Esophagus muscularis mucosa (tissue), 4 donors: Measurements from ENCODE around the gene S100A14. TPM values are rescaled to one million over a fixed set of nuclear protein-coding genes. Genes with fewer than 3 reads are reported as not detected.
"Not testable (repeated sequence)": the region's sequence is repeated elsewhere in the genome, so short reads cannot be mapped to it uniquely, and the experiment has no call there.

Experiments used
- DNase-seq: peaks from one replicate; pipeline ENCODE4 v3.0.0-alpha.2; 2017; ENCODE audit errors: extremely low spot score
- H3K27ac ChIP-seq, 4 donors: fragments of 200-600 bp; sonication (generic); replicated peaks in 1 of 4; 1 replicate in 3 of 4; 2 replicates in 1 of 4; pipeline ENCODE4 v1.5.1; 2016 to 2019; ENCODE audit warnings: mild to moderate bottlenecking in 1 of 4
- H3K27me3 ChIP-seq, 4 donors: fragments of 200-600 bp; sonication (generic); one replicate each; pipeline versions ENCODE4 v1.5.1 to v1.6.0; 2016 to 2019
- H3K36me3 ChIP-seq, 4 donors: fragments of 200-600 bp; sonication (generic); one replicate each; pipeline ENCODE4 v1.5.1; 2016 to 2019
- H3K4me1 ChIP-seq, 4 donors: fragments of 200-600 bp; sonication (generic); one replicate each; pipeline ENCODE4 v1.5.1; 2016 to 2019
- H3K4me3 ChIP-seq, 4 donors: fragments of 200-600 bp; sonication (generic); 1 replicate in 2 of 4; 2 replicates in 2 of 4; pipeline ENCODE4 v1.5.1; 2016 to 2019; ENCODE audit warnings: mild to moderate bottlenecking in 4 of 4, moderate library complexity in 1 of 4
- H3K9me3 ChIP-seq, 4 donors: fragments of 200-600 bp; sonication (generic); 1 replicate in 3 of 4; 2 replicates in 1 of 4; pipeline ENCODE4 v1.5.1; 2016 to 2019
- CTCF ChIP-seq, 3 experiments: fragments of 200-600 bp in 2 of 3; fragments of 450-650 bp in 1 of 3; sonication (generic) in 2 of 3; IDR thresholded peaks; one replicate each; pipeline ENCODE4 v1.5.1; 2017 to 2019; ENCODE audit warnings: antibody characterized with exemption in 3 of 3, mild to moderate bottlenecking in 2 of 3, moderate library complexity in 1 of 3
- EP300 ChIP-seq: sonication (generic); formaldehyde crosslinking; IDR thresholded peaks from one replicate; pipeline ENCODE4 v1.6.1; 2017; ENCODE audit warnings: antibody characterized with exemption
- POLR2A ChIP-seq: fragments of 450-650 bp; IDR thresholded peaks from one replicate; pipeline ENCODE4 v1.6.1; 2017; ENCODE audit warnings: antibody characterized with exemption, moderate library complexity, mild to moderate bottlenecking, low read depth
- POLR2AphosphoS5 ChIP-seq, 2 donors: sonication (generic); formaldehyde crosslinking; IDR thresholded peaks; one replicate each; pipeline ENCODE4 v1.6.1; 2017; ENCODE audit warnings: antibody characterized with exemption in 2 of 2
- WGBS: methylation state at CpG from one replicate; pipeline ENCODE4 v1.1.5; 2018; 5-methylcytosine and 5-hydroxymethylcytosine counted together
- intact Hi-C: fragments of 100-400 bp; cut with DNase I; formaldehyde crosslinking; loops from one replicate; pipeline ENCODE4 v1.15.1; 2023
- total RNA-seq, 4 donors: library from RNA; depleted of rRNA; stranded (reverse); fragments of >200 nt; gene quantifications; one replicate each; pipeline versions ENCODE4 v1.1.0 to v1.2.1, GENCODE V29; 2016

The S100A14 gene
- total RNA-seq, 4 donors from 2014 or later: 1.0 TPM; not detected in 3

- intact Hi-C loops: no loop called here
- TF ChIP-seq CTCF (IDR thresholded peaks at IDR 0.05) (no peak), POLR2AphosphoS5 (IDR thresholded peaks at IDR 0.05) (no peak), EP300 (no peak), POLR2A (no peak)
- no peak overlapping the region for H3K4me3 ChIP-seq
- 90% methylated on average over 11 of the region's 11 CpGs for WGBS
- H3K27ac ChIP-seq: peak overlapping the region in 1 of 4 donors; percentile 51
- no peaks in the 10 kb centered on the region for H3K9me3 ChIP-seq
- peaks cover 66 to 93% (median 79%) of the 10 kb centered on the region in 4 donors for H3K36me3 ChIP-seq
- no peaks in the 10 kb centered on the region for H3K27me3 ChIP-seq
- no peak for DNase-seq
- peaks cover 22 to 51% (median 27%) of the 10 kb centered on the region in 4 donors for H3K4me1 ChIP-seq
Measured at GRCh38 chr1:153643100-153643499, 27.0 kb upstream of the S100A14 start.

- no peak for TF ChIP-seq CTCF (IDR thresholded peaks at IDR 0.05)
- no peak for TF ChIP-seq POLR2AphosphoS5 (IDR thresholded peaks at IDR 0.05)
- no peak for TF ChIP-seq POLR2A
- no peak for TF ChIP-seq EP300
- DNase-seq: no peak
- intact Hi-C loops: no loop called here
- WGBS: 82% methylated on average over 11 of the region's 11 CpGs
- peaks cover 32 to 58% (median 35%) of the 10 kb centered on the region in 4 donors for H3K4me1 ChIP-seq
- H3K27me3 ChIP-seq: no peaks in the 10 kb centered on the region
- H3K9me3 ChIP-seq: no peaks in the 10 kb centered on the region
- no peak overlapping the region for H3K4me3 ChIP-seq
- H3K36me3 ChIP-seq: peaks cover 74 to 100% (median 88%) of the 10 kb centered on the region in 4 donors
- peak overlapping the region in 1 of 4 donors; percentile 12 for H3K27ac ChIP-seq
Measured at GRCh38 chr1:153642161-153642560, 26.0 kb upstream of the S100A14 start.

- TF ChIP-seq POLR2A: no peak
- TF ChIP-seq POLR2AphosphoS5 (IDR thresholded peaks at IDR 0.05): no peak
- TF ChIP-seq EP300: no peak
- no peak overlapping the region for H3K27ac ChIP-seq
- no peak for DNase-seq
- no peaks in the 10 kb centered on the region for H3K27me3 ChIP-seq
- H3K4me1 ChIP-seq: peaks cover 45 to 71% (median 48%) of the 10 kb centered on the region in 4 donors
- peaks cover 77 to 100% (median 88%) of the 10 kb centered on the region in 4 donors for H3K36me3 ChIP-seq
- 64% methylated on average over 6 of the region's 6 CpGs for WGBS
- no peaks in the 10 kb centered on the region for H3K9me3 ChIP-seq
- intact Hi-C loops: no loop called here
- H3K4me3 ChIP-seq: no peak overlapping the region
Measured at GRCh38 chr1:153640861-153641260, 24.7 kb upstream of the S100A14 start.

GRCh38 chr1:153640213-153640612 is 24.1 kb upstream of the S100A14 start:
- intact Hi-C loops, DNase-seq, H3K27me3 ChIP-seq, H3K27ac ChIP-seq, H3K9me3 ChIP-seq, H3K4me3 ChIP-seq: not testable (repeated sequence)
- Histone ChIP-seq H3K4me1 (peaks cover 51 to 77% (median 55%) of the 10 kb centered on the region in 4 donors), H3K36me3 (peaks cover 70 to 97% (median 83%) of the 10 kb centered on the region in 4 donors)
- WGBS: 96% methylated on average over 5 of the region's 5 CpGs

GRCh38 chr1:153639280-153639679 is 23.2 kb upstream of the S100A14 start:
- intact Hi-C loops: no loop called here
- Histone ChIP-seq H3K4me3 (no peak overlapping the region), H3K27ac (no peak overlapping the region), H3K27me3 (no peaks in the 10 kb centered on the region), H3K9me3 (no peaks in the 10 kb centered on the region), H3K36me3 (peaks cover 65 to 88% (median 75%) of the 10 kb centered on the region in 4 donors), H3K4me1 (peaks cover 47 to 77% (median 58%) of the 10 kb centered on the region in 4 donors)
- WGBS: 60% methylated on average over 3 of the region's 3 CpGs
- TF ChIP-seq POLR2A (no peak), EP300 (no peak), POLR2AphosphoS5 (IDR thresholded peaks at IDR 0.05) (no peak), CTCF (IDR thresholded peaks at IDR 0.05) (no peak)
- DNase-seq: no peak

- 82% methylated on average over 6 of the region's 6 CpGs for WGBS
- DNase-seq: no peak
- intact Hi-C loops: no loop called here
- peaks cover 51 to 71% (median 55%) of the 10 kb centered on the region in 4 donors for H3K4me1 ChIP-seq
- H3K27me3 ChIP-seq: peaks cover 0 to 4% (median 0%) of the 10 kb centered on the region in 4 donors
- peaks cover 59 to 78% (median 70%) of the 10 kb centered on the region in 4 donors for H3K36me3 ChIP-seq
- TF ChIP-seq EP300 (no peak), CTCF (IDR thresholded peaks at IDR 0.05) (no peak), POLR2A (no peak), POLR2AphosphoS5 (IDR thresholded peaks at IDR 0.05) (no peak)
- no peak overlapping the region for H3K27ac ChIP-seq
- H3K9me3 ChIP-seq: no peaks in the 10 kb centered on the region
- H3K4me3 ChIP-seq: no peak overlapping the region
Measured at GRCh38 chr1:153638261-153638660, 22.1 kb upstream of the S100A14 start.
